Lung (tissue), 12 donors: ENCODE measurements around the gene CYB5D1. TPM values are rescaled to one million over a fixed set of nuclear protein-coding genes. Genes with fewer than 3 reads are reported as not detected.

Experiments
- ATAC-seq: fragments of 200-7000 bp; cut with Tn5 transposase; one replicate; pipeline ENCODE4 v1.9.1; 2020; ENCODE audit warnings: moderate number of reproducible peaks; ENCODE audit not compliant: insufficient read depth, low FRiP score
- DNase-seq, 3 donors: peaks; one replicate each; pipeline ENCODE4 v3.0.0-alpha.2; 2013 to 2017
- H3K27ac ChIP-seq, 2 donors: one replicate each; pipeline ENCODE4 v1.5.1; 2013; ENCODE audit warnings: mild to moderate bottlenecking in 2 of 2, moderate library complexity in 2 of 2, control low read depth in 1 of 2, inconsistent platforms in 1 of 2, low read depth in 1 of 2, low read length in 1 of 2
- H3K27me3 ChIP-seq, 3 donors: one replicate each; pipeline ENCODE4 v1.5.1; 2013; ENCODE audit warnings: low read length in 2 of 3; ENCODE audit not compliant: control insufficient read depth in 3 of 3, insufficient read depth in 3 of 3
- H3K36me3 ChIP-seq, 4 donors: one replicate each; pipeline ENCODE4 v1.5.1; 2013; ENCODE audit warnings: low read length in 4 of 4, mild to moderate bottlenecking in 1 of 4, moderate library complexity in 1 of 4; ENCODE audit not compliant: control insufficient read depth in 4 of 4, insufficient read depth in 4 of 4
- H3K4me1 ChIP-seq, 5 donors: one replicate each; pipeline ENCODE4 v1.5.1; 2013; ENCODE audit warnings: low read length in 5 of 5, mild to moderate bottlenecking in 2 of 5, moderate library complexity in 1 of 5; ENCODE audit not compliant: control insufficient read depth in 5 of 5, insufficient read depth in 5 of 5
- H3K4me3 ChIP-seq: one replicate; pipeline ENCODE4 v1.5.1; 2013; ENCODE audit warnings: mild to moderate bottlenecking, control low read depth, moderate library complexity
- H3K9ac ChIP-seq, 2 donors: one replicate each; pipeline ENCODE4 v1.5.1; 2013; ENCODE audit warnings: low read length in 2 of 2, control low read depth in 1 of 2; ENCODE audit not compliant: insufficient read depth in 1 of 2
- H3K9me3 ChIP-seq, 4 donors: one replicate each; pipeline ENCODE4 v1.5.1; 2013; ENCODE audit warnings: low read length in 3 of 4, mild to moderate bottlenecking in 1 of 4, moderate library complexity in 1 of 4; ENCODE audit not compliant: control insufficient read depth in 4 of 4, insufficient read depth in 3 of 4
- CTCF ChIP-seq: IDR thresholded peaks from 2 replicates; pipeline ENCODE4 v1.5.1; 2012; ENCODE audit warnings: mild to moderate bottlenecking; ENCODE audit errors: control extremely low read depth, extremely low read depth
- WGBS, 2 donors: extraction: QIAGEN DNeasy Blood & Tissue Kit; methylation state at CpG; one replicate each; pipeline ENCODE4 v1.1.7; 2013; 5-methylcytosine and 5-hydroxymethylcytosine counted together
- polyA plus RNA-seq, 2 donors: library from polyadenylated mRNA; stranded (reverse); fragments of 200-250 nt; gene quantifications; one replicate each; pipeline ENCODE4 v1.2.1, GENCODE V29; 2013
- total RNA-seq, 2 donors: library from RNA; depleted of rRNA in 1 of 2; stranded (reverse); fragments of >200 nt in 1 of 2; gene quantifications; one replicate each; pipeline ENCODE4 v1.2.1, GENCODE V29; 2014 to 2021
- donor health status: control.
- donor health status: control.
- donor health status: Bipolar disorder and iron deficiency.
- donor health status: healthy.
- donor health status: DM: yes; HTN: yes; CAD: no.

CYB5D1 gene
- total and polyA plus RNA-seq, 4 donors: 5.5 to 21.6 (median 14.0) TPM

GRCh38 chr17:7841915-7842379 is 15.9 kb upstream of the CYB5D1 start:
- 0% methylated on average over 42 to 46 of the region's 46 CpGs for WGBS, 2 donors

GRCh38 chr17:7842380-7843256 is 15.2 kb upstream of the CYB5D1 start:
- peak overlapping the region; percentile 72 to 73 for H3K9ac ChIP-seq
- peak; percentile 68 to 75 (median 75) for DNase-seq
- no peaks in the 10 kb centered on the region for H3K27me3 ChIP-seq
- peaks cover 0 to 22% (median 13%) of the 10 kb centered on the region in 4 donors for H3K36me3 ChIP-seq
- peak; percentile 12 for ATAC-seq
- H3K4me3 ChIP-seq: peak overlapping the region; percentile 62
- peaks cover 0 to 63% (median 16%) of the 10 kb centered on the region in 5 donors for H3K4me1 ChIP-seq
- peak overlapping the region; percentile 85 to 100 for H3K27ac ChIP-seq
- H3K9me3 ChIP-seq: no peaks in the 10 kb centered on the region
- 0% methylated on average over 47 of the region's 47 CpGs for WGBS, 2 donors
- no peak for TF ChIP-seq CTCF

More at GRCh38 chr17:7841915-7842379, 15.9 kb upstream of the CYB5D1 start:
- DNase-seq (peak; percentile 95 to 96 (median 96)), ATAC-seq (peak; percentile 56)
- TF ChIP-seq CTCF: no peak
- Histone ChIP-seq H3K9ac (peak overlapping the region in 1 of 2 donors; percentile 73), H3K9me3 (no peaks in the 10 kb centered on the region), H3K27ac (peak overlapping the region; percentile 85 to 100), H3K4me1 (peaks cover 6 to 70% (median 20%) of the 10 kb centered on the region in 5 donors), H3K4me3 (peak overlapping the region; percentile 62), H3K27me3 (no peaks in the 10 kb centered on the region), H3K36me3 (peaks cover 0 to 15% (median 11%) of the 10 kb centered on the region in 4 donors)

GRCh38 chr17:7843257-7843535 is 14.6 kb upstream of the CYB5D1 start:
- H3K4me1 ChIP-seq: peaks cover 0 to 60% (median 16%) of the 10 kb centered on the region in 5 donors
- H3K27me3 ChIP-seq: no peaks in the 10 kb centered on the region
- peak overlapping the region; percentile 62 for H3K4me3 ChIP-seq
- no peaks in the 10 kb centered on the region for H3K9me3 ChIP-seq
- peaks cover 3 to 28% (median 13%) of the 10 kb centered on the region in 4 donors for H3K36me3 ChIP-seq
- 1% methylated on average over 17 of the region's 17 CpGs for WGBS, 2 donors
- DNase-seq (no peak), ATAC-seq (no peak)
- H3K27ac ChIP-seq: peak overlapping the region; percentile 85 to 100
- peak overlapping the region; percentile 68 to 72 for H3K9ac ChIP-seq
- no peak for TF ChIP-seq CTCF
